ENCODE measurements around the gene CAMK2A.

Gene CAMK2A

DNA sequence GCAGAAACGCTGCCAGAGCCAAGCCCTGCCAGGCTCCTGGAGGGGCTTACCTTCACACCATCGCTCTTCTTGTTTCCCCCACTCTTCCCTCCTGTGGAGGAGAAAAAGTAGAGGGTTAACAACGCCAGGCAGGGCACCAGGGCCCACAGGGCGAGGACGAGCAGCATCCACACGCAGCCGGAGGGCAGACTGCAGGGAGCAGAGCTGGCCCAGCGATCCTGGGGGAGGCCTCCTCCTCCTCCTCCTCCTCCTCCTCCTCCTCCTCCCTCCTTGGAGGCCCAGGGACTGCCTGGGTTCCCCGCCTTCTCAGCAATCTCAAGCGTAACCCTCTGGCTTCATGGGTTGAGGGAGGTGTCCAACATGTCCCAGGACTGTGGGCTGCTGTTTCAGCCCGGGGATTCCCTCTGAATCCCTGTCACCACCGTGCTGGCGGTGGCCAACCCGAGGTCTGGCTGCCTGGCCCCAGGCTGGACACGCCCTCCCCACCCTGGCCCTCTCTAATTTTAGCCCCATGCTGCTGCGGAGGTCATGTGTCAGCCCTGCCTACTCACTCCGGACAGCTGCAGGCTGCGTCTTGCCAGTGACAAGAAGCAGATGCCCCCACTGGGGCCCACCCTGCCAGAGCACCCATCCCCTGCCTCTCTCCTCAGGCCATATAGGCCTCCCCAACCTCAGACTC, 44.3 kb downstream of the CAMK2A start:
- DNase-seq = peak; percentile 79
- no peaks in the 10 kb centered on the region for H3K36me3 ChIP-seq
- TF ChIP-seq, protein P1, sequence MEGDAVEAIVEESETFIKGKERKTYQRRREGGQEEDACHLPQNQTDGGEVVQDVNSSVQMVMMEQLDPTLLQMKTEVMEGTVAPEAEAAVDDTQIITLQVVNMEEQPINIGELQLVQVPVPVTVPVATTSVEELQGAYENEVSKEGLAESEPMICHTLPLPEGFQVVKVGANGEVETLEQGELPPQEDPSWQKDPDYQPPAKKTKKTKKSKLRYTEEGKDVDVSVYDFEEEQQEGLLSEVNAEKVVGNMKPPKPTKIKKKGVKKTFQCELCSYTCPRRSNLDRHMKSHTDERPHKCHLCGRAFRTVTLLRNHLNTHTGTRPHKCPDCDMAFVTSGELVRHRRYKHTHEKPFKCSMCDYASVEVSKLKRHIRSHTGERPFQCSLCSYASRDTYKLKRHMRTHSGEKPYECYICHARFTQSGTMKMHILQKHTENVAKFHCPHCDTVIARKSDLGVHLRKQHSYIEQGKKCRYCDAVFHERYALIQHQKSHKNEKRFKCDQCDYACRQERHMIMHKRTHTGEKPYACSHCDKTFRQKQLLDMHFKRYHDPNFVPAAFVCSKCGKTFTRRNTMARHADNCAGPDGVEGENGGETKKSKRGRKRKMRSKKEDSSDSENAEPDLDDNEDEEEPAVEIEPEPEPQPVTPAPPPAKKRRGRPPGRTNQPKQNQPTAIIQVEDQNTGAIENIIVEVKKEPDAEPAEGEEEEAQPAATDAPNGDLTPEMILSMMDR (IDR thresholded peaks at IDR 0.05; ENCODE audit: low read depth, low read length) = no peak
- H3K4me1 ChIP-seq = peaks cover 22% of the 10 kb centered on the region
- no peak overlapping the region for H3K4me3 ChIP-seq (ENCODE audit: low read depth, low read length)
- H3K27me3 ChIP-seq = no peaks in the 10 kb centered on the region
- H3K9me3 ChIP-seq = no peaks in the 10 kb centered on the region

DNA sequence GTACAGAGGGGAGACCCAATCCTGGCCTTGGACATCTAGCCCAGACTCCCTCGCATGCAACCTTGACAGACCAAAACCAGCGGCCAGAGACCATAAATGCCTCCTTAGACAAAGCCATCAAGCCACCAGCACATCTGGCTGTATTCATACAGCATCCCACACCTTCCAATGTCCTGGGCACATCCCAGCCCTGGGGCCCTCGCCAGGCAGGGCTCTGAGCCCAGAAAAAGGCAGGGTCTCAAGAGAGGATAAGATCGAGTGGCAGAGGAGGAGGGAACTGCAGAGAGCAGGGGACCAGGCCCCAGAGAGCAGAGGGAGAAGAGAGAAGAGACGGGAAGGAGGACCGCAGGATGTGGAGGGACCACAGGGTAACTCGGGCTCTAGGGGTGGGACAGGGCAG, 45.4 kb downstream of the CAMK2A start:
- peaks cover 22% of the 10 kb centered on the region for H3K4me1 ChIP-seq
- no peak for DNase-seq
- no peaks in the 10 kb centered on the region for H3K36me3 ChIP-seq
- H3K27me3 ChIP-seq = no peaks in the 10 kb centered on the region
- TF ChIP-seq, protein P1 (IDR thresholded peaks at IDR 0.05; ENCODE audit: low read depth, low read length) = no peak
- H3K9me3 ChIP-seq = no peaks in the 10 kb centered on the region
- H3K4me3 ChIP-seq (ENCODE audit: low read depth, low read length) = no peak overlapping the region

DNA sequence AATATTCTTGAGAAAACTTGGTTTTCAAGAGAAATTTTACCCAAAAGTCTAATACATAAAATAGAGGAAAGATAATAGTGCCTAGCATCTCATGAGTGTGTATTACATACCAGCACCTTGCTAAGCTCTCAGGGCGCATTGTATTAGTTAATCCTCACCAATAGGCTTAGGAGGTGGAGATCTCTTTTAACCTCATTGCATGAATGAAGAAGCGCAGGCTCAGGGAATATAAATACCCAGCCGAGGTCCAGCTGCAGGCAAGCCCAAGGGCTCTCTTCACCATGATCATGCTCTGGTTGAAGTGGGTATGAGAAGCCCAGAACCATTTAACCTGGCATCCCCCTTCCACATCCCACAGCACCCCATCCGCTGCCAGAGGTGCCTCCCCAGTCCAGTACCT, 46.0 kb downstream of the CAMK2A start:
- Histone ChIP-seq H3K36me3 (no peaks in the 10 kb centered on the region), H3K4me1 (peaks cover 22% of the 10 kb centered on the region), H3K4me3 (ENCODE audit: low read depth, low read length) (no peak overlapping the region), H3K27me3 (no peaks in the 10 kb centered on the region), H3K9me3 (no peaks in the 10 kb centered on the region)
- TF ChIP-seq, protein P1 (IDR thresholded peaks at IDR 0.05; ENCODE audit: low read depth, low read length) = no peak
- DNase-seq = no peak

DNA sequence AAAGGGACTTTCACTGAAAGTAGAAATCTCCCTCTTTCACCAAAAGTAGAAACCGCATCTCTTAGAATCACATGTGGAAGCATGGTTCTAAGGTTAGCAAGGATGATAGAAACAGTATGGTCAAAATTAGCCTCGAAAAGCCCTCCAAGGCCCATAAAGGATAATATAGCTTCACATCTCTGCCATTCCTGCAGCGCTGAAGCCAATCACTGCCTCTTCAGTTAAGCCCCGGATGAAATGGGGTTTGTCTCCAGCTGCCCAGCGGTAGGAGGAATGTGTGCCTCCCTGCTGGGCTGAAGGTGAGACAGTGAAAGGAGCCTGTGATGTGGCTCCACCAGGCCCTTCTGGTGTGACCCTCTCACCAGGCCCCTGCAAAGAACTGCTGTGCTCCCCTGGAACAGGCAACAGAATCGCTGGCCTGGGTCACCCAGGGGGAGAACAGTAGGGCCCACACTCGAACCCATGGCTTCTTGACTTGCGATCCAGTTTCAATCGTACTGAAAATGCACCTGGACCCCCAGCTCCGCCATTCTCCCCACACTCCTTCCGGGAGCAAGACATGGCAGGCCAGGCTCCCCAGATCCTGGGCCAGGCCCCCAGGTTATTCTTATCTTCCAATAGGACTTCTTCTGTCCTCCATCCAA, 47.2 kb downstream of the CAMK2A start:
- H3K9me3 ChIP-seq = no peaks in the 10 kb centered on the region
- TF ChIP-seq, protein P1 (IDR thresholded peaks at IDR 0.05; ENCODE audit: low read depth, low read length) = no peak
- no peaks in the 10 kb centered on the region for H3K36me3 ChIP-seq
- H3K4me3 ChIP-seq (ENCODE audit: low read depth, low read length) = no peak overlapping the region
- no peaks in the 10 kb centered on the region for H3K27me3 ChIP-seq
- DNase-seq = no peak
- peaks cover 22% of the 10 kb centered on the region for H3K4me1 ChIP-seq

DNA sequence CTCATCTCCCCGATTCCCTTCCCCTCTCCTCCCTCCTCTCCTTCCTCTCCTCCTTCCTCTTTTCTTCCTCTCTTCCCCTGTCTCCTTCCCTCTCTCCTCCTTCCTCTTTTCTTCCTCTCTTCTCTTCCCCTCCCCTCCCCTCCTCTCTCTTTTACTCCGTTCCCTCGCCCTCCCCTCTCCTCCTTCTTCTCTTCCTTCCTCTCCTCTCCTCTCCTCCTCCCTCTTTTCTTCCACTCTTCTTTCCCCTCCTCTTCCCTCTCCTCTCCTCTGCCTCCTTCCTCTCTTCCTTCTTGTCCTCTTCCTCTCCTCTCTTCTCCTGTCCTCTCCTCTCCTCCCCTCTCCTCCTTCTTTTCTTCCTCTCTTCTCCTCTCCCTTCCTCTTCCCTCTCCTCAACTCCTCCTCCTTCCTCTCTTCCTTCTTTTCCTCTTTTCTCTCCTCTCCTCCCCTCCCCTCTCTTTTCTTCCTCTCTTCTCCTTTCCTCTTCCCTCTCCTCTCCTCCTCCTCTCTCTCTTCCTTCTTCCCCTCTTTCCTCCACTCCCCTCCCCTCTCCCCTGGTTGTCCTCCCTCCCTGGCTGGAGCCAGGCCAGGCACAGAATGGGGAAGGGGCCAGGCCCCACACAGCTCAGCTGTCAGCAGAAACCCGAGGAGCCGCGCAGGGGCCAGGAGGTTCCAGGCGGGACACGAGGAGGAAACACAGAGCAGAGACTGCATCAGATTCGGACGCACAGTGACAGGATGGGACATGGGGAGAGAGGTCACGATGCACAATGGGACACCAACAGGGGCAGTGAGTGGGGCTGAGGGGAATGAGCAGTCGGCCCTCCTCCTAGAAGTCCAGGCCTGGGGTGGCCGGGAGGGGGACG, 48.0 kb downstream of the CAMK2A start:
- H3K4me1 ChIP-seq = peaks cover 16% of the 10 kb centered on the region
- no peak for DNase-seq
- no peaks in the 10 kb centered on the region for H3K27me3 ChIP-seq
- H3K36me3 ChIP-seq = no peaks in the 10 kb centered on the region
- H3K9me3 ChIP-seq = no peaks in the 10 kb centered on the region
- no peak overlapping the region for H3K4me3 ChIP-seq (ENCODE audit: low read depth, low read length)
- TF ChIP-seq, protein P1 (IDR thresholded peaks at IDR 0.05; ENCODE audit: low read depth, low read length) = no peak
